NCI-H1930 (cell line): ENCODE results near the gene ARCN1.

Experiments used
- DNase-seq, 2 experiments: peaks; one replicate each; lab custom pipeline; 2025; lab: John Stamatoyannopoulos, UW

ARCN1 gene

GRCh38 chr11:118621784-118622375, 49.7 kb downstream of the ARCN1 start:
- no peak for DNase-seq

DNA sequence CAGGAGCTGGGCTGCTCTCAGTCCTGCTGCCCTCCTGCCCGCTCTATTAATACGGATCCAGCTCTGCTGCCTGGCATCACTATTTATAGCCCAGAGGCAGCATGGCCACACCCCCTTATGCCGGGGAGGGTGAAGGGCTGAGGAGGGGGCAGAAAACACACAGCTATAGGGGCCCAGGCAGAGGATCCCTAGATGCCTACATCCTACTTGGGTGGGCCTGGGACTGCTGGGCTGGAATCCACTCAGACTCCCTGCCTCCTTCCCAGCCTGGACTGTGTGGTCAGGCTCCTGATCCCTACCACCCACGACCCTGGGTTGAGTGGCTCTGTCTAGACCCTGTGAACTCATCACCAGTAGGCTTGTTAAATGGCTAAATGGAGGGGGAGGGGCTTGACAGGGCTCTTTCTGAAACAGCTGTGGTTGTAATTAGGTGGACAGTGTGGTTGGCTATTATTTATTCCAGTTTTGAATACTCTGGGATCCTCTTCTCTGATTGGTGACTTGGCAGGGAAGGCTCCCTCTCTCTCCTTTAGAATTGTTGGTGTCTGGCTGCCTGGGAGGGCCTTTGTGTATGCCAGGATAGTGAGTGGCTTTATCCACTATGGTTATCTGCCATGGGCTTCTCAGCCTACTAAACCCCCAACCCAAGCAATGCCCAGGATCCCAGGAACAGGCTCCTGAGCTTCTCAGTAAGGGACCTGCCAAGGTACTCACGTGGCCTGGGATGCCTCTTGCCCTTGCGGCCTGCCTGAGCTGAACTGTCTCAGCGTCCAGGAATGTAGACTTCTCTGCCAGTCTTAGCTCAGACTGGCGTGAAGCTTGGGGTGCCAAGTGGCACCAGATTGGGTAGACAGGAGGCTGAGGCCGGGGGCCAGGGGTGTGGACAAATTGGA, 50.4 kb downstream of the ARCN1 start:
- DNase-seq = no peak

DNA sequence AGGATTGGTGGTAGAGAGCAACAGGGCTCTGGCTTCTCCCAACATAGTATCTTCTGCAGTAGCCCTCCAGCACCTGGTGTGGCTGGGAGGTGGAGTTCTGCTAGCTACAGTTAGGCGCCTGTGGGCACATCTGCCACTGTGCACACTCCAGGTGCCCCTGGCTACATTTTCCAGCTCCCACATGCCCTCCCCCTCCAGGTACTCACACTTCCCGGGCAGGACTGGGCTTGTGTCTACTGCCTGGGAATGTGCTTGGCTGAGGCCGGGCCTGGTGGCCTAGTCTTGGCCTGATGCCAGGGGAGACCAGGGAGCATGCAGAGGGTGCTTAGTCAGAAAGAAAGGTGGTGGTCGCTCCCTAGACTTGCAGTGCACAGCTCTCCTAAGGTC, 51.1 kb downstream of the ARCN1 start:
- DNase-seq = no peak

DNA sequence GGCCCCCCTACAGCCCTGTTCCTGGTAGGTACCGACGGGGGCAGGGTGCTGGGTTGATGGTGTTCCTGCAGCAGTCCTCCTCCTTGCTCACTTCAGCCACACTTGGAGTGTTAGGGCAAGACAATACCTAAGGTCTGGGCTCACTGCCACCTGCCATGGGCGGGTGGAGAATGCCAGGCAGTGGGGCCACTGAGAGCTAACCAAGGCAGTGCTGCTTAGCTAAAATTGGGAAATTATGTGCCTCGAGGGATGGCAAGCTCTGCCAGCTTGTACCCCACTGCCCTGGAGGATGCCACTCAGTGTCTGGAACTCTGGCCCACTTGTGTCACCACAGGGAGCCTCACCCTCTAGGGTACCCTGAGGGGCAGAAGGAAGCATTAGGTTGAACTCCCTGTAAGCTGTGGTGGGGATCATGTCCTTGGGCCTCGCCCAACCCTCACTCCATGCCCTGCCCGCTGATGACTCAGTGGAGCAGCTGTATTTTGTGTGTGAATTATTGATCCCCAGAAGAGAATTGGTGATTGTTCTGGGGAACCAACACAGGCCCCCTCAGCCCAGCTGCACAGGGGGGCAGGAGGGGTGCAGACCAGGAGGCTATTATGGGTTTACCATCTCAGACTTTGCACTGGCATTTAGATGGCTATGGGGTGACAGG, 53.0 kb downstream of the ARCN1 start:
- DNase-seq = no peak

- no peak for DNase-seq
These were observed 53.8 kb downstream of the ARCN1 start for GRCh38 chr11:118625976-118626375.

GRCh38 chr11:118627566-118627965, 55.4 kb downstream of the ARCN1 start:
- no peak for DNase-seq

DNA sequence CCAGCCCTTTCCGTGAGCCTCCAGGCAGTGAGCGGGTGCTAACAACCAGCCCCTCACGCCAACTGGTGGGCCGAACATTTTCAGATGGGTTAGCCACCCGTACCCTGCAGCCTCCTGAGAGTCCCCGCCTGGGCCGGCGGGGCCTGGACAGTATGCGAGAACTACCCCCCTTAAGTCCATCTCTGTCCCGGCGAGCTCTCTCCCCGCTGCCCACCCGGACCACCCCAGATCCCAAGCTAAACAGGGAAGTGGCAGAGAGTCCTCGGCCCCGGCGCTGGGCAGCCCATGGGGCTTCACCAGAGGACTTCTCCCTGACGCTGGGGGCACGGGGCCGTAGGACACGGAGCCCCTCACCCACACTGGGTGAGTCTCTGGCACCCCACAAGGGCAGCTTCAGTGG, 55.8 kb downstream of the ARCN1 start:
- no peak for DNase-seq

DNA sequence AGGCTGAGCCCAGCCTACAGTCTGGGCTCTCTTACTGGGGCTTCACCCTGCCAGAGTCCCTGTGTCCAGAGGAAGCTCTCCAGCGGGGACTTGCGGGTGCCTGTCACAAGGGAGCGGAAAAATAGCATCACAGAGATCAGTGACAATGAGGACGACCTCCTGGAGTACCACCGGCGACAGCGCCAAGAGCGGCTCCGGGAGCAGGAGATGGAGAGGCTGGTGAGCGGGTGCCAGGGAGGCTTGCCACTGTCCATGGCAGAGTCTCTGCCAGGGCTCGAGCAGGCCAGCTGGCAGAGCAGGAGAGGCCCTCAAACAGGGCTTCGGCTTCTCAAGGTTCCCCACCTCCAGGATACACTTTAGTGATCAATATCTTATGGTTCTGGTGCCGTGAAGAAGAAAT, 56.2 kb downstream of the ARCN1 start:
- no peak for DNase-seq

DNA sequence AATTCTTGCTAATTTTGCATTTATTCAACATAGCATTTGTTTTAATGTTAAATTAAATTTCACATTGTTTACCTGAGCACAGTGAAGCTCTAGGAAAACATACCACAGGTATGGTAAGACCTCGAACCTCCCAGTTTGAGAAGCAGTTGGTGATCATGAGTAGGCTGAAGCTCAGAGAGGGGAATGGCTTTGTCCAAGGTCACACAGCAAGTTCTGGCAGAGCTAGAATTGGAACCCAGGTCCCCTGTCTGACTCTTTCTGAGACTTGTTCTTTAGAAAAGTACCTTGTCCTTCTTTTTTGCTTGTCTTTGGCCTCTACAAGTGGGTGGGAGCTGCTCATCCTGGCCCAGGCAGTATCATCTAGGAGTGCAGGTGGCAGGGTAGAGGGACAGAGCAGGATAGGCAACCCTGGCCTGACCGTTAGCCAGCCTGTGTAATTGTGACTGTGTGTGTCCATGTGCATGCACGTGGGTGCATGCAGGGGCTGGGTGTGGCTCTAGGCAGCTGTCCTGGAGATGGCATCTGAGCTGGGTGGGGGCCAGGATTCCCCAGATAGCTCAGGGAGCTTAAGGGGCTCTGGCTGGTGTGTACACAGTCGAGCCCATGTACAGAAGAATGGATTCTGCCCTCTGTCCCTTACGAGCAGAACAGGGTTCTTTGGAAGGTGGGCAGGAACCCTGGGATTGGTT, 56.8 kb downstream of the ARCN1 start:
- no peak for DNase-seq

- no peak for DNase-seq
These were observed 57.8 kb downstream of the ARCN1 start for GRCh38 chr11:118629761-118630661.

GRCh38 chr11:118631142-118631909, 59.1 kb downstream of the ARCN1 start:
- no peak for DNase-seq

GRCh38 chr11:118632577-118633318, 60.5 kb downstream of the ARCN1 start:
- no peak for DNase-seq

- no peak for DNase-seq
These were observed 61.1 kb downstream of the ARCN1 start for GRCh38 chr11:118633319-118633690.

GRCh38 chr11:118633979-118634378, 61.8 kb downstream of the ARCN1 start:
- DNase-seq = no peak

- DNase-seq = peak; percentile 49 to 64
These were observed 62.4 kb downstream of the ARCN1 start for GRCh38 chr11:118634431-118635236.

DNA sequence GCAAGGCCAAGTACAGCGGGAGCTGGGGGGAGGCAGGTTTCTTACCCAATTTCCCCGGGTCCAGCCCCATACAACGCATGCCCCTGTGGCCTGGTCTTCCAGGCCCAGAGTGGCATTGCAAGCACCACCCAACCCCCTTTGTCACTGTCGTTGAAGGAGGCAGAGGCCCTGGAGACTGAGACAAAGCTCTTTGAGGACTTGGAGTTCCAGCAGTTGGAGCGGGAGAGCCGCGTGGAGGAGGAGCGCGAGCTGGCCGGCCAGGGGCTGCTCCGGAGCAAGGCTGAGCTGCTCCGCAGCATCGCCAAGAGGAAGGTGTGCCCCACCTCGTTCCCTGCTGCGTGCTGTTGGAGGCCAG, 63.0 kb downstream of the ARCN1 start:
- DNase-seq = no peak

- DNase-seq = no peak
These were observed 63.4 kb downstream of the ARCN1 start for GRCh38 chr11:118635642-118636041.

DNA sequence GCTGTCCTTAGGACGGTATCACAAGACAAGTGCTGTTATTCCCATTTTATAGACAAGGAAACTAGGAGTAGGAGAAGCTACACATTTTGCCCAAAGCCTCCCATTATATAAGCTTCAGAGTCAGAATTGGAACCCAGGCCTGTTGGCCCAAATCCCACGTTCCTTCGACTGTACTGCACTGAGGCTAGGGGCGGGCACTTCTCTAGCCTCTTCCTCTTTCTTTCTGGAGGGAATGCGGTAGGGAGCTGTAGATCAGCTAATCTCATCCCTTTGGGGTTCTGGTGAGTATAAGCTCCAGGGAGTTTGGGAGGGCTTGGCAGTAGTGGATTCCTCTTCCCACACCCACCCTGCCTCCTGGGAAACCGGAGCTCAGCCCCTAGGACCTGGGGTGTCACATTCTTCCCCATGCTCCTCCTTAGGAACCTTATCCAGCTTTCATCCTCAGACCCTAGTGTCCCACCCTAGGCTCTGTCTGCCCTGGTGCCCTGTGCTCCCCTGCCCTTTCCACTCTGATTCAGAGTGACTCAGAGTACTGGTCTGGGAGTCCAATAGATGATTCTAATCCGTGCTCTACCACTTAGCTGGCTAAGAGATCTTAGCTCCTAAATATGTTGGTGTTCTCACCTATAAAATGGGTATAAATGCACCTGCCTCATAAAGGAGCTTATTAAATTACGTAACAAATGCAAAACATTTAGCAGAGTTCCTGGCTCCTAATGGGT, 64.5 kb downstream of the ARCN1 start:
- DNase-seq = no peak

DNA sequence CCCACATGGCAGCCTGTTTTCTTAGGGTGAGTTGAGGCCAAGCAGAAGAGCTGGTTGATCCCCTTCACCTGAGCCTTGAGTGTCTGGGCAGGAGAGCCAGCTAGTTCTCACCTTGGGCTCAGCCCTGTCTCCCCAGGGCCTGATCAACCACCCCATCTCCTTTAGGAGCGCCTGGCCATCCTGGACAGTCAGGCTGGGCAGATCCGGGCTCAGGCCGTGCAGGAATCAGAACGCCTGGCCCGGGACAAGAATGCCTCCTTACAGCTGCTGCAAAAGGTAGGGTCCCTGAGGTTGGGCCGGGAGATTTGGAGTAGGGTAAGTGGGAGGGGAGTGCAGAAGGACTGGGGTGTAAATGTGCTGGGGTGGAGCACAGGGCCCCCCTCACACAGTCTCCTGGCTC, 66.5 kb downstream of the ARCN1 start:
- no peak for DNase-seq
